Measurements from ENCODE around the gene HOMER2.
"Not testable (repeated sequence)": the region's sequence is repeated elsewhere in the genome, so short reads cannot be mapped to it uniquely, and the experiment has no call there.

Gene HOMER2

DNA sequence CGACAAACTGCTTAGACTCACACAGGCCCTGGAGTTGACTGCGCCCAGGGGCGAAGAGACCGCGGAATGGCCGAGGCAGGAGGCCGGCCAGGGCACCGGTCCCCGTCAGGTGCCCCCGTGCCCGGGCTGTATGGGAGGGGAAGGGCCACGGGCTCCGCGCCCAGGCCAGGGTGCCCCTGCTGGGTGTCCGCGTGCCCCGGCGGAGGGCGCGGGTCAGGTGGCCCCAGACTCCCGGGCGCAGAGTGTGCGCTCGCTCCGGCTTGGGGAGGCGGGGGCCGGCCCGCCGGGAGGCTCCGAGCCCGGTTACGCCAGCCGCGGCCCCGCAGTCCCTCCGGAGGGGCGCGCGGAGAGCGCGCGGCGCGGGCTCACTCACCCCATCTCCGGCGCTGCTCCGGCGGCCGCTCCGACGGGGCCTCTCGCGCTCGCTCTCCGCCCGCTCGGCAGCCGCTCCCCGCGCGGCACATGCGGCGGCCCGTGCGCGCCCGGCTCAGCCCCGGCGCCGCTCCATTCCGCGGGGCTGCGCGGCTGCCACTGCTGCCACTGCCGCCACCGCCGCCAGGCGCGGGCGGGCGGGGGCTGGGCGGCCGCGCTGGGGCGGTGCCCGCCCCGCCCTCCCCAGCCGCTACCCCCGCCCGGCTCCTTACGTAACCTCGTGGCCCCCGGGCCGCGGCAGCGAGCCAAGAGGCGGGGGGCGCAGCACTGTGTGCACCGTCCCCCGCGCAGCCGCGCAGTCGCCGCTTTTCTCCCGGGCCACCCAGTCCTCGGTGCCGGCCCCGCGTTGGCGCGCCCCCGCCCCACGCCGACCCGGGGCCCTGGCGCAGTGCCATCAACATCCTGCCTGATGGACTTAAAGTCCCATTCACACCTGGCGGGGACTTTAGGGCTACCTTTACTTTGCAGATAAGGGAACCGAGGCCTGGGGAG, at the start of gene HOMER2:
Gene HOMER2, minus strand, starts transcription at position 563 of the 924 bp plus-strand sequence. Its CDS starts 185 bp downstream, at position 378.
- DNase-seq: no peak

GRCh38 chr15:83000672-83001031, 48.1 kb upstream of the HOMER2 start:
- DNase-seq: not testable (repeated sequence)

DNA sequence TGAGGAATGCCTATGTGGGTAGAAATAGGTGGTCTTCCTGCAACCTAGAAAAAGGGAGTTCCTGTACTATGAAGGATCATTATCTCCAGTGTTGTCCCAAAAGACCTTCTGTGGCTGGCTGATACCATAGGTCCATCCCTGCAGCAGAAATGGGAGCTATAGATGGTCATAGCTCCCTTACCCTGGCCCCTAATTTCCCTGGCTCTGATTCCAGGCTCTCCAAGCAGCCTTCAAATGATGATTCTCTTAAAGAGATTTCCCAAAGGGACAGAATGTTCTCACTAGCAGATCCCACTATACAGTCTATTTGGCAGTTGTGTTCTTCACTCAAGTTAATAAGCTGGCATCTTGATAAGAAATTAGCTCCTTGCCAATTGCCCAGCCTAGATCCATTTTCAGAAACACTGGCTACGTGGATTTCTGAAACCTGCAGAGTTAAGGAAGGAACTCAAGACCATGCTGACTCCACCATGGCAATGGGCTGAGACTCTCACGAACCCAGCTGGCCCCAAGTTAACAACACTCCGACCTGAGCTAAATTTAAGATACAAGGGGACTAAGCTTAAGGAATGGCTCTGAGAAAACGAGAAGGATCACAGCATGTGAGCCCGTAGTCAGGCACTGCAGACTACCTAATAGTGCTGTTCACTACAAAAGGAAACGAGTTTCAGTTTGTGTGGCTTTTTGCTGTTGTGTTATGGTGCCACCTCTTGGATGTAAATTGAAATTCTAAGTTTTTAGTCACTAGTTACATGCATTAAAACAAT, 47.6 kb upstream of the HOMER2 start:
- DNase-seq: no peak

- DNase-seq: no peak
Measured at GRCh38 chr15:82999426-82999825, 46.9 kb upstream of the HOMER2 start.

DNA sequence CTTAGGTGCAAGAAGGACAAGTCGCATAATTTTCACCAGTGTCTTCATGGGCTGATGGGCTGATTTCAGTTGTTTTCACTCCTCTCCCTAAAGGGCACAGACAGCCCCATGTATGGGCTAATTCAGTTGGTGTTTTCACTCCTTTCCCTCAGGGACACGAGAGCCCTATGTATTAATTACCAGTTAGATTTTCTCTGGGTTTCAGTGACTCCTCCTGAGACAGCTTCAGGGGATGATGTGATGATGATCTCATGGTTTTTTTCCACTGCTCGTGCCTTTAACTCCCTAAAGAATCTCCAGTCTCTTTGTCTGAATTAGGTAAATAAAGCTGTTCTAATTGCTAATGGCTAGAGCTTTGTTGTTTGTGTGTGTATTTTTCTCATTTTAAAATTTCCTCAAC, 43.4 kb upstream of the HOMER2 start:
- no peak for DNase-seq

DNA sequence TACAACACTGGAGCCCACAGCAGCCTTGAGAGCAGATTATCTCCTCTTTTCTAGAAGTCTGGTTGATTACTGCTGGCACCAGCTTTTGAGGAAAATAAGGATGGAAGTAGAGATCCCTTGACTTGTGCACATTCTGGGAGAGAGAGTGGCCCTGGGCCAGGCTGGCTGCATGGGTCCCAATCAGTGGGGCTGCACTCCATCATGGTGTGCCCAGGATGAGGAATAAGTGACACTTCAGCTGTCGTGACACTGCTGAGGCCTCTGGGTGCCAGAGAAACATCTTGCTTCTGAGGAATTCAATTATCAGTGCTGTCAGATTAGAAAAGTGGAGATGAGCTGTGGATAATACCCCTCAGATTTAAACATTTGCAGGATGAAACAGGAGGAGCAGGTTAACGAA, 42.6 kb upstream of the HOMER2 start:
- no peak for DNase-seq

- no peak for DNase-seq
Measured at GRCh38 chr15:82993144-82993543, 40.6 kb upstream of the HOMER2 start.

- no peak for DNase-seq
Measured at GRCh38 chr15:82992436-82992998, 40.0 kb upstream of the HOMER2 start.

DNA sequence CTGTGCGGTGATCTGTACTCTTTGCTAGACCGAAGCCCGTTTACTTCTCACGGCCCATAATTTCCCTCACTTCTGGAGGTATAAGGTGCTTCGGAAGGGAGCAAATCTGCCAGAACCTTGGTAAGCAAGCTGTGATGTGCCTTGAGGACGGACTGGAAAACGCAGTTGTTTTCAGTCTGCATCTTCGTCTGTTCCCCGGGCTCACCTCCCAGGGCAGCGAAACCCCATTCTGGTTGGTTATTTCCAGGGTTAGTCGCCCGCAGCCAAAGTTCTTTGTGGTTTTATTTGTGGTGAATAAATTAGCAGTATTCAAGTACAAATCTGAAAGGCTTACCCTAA, 33.9 kb upstream of the HOMER2 start:
- DNase-seq: peak; percentile 13

GRCh38 chr15:82985688-82986441, 33.3 kb upstream of the HOMER2 start, which contains the start of gene RAMAC:
Gene RAMAC (plus strand): TSS chr15:82986210. CDS start chr15:82989019, 2,809 bp downstream.
- peak; percentile 93 for DNase-seq

DNA sequence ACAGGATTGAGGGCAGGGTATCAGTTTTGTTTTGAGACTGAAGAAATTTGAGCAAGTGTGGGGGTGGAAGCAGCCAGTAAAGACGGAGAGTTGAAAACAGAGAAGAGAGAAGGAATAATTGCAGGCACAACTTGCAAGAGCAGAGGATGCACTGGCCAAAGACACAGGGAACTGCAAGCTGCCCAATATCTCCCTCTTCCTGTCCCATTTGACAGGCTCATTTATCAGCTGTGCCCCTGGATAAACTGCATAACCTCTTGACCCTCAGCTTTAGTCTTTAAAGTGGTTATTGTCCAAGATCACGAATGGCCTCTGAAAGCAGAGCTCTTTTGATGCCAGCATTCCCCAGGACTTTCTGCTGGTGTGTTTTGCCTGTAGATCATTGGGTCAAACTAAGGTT, 28.5 kb upstream of the HOMER2 start:
- no peak for DNase-seq

GRCh38 chr15:82979726-82980125, 27.2 kb upstream of the HOMER2 start:
- DNase-seq: no peak

GRCh38 chr15:82978438-82978837, 25.9 kb upstream of the HOMER2 start:
- no peak for DNase-seq

- DNase-seq: no peak
Measured at GRCh38 chr15:82977076-82977475, 24.6 kb upstream of the HOMER2 start.

DNA sequence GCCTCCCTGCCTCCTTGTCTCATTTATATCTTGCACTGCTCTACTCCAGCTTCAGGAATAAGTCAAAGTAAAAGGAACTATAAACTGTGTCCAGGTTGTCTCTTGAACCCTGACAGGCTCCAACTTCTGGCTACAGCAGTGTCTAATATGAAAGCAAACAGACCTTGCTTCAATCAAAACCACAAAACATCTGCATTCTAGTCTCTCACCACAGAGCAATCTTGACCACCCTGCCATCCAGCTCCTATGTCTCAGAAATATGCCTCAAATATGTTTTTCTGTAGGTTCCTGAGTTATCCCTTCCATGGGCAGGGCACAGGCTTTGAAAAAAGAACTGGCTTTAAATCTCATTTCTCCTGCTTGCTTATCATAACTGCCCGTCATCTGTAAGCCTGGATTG, 20.5 kb upstream of the HOMER2 start:
- no peak for DNase-seq

DNA sequence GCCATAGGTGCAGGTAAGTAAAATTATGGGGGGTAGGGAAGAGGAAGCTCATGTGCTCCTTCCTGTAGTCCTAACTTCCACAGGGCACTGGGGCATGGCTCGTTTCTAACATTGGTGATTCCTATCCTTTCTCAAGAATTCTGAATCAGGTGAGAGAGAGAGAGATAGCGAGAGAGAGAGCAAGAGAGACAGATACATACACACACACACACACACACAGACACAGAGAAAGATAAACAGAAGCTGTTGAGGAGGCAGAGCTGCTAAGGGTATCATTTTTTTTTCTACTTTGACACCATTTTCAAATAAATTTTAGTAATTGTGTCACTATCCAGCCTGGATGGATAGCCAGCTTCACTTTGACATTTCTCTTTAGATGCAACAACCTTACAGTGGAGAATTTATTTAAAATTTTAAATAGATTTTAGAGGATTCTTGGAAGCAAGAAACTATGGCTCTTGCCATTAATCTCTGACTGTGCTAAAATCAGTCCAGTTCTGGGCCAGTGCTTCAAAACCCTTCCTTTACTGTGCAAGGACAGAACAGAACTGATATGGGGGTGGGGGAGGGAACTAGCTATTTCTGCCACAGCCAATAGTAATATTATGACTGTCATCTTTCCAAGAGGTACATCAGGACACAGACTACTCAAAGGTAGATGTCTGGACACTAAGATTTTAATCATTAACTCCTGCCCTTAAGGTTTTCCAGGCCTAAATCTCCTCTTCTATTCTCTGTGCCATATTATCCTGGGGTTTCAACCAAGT, 18.9 kb upstream of the HOMER2 start:
- no peak for DNase-seq

- DNase-seq: no peak
Measured at GRCh38 chr15:82970696-82971095, 18.2 kb upstream of the HOMER2 start.

DNA sequence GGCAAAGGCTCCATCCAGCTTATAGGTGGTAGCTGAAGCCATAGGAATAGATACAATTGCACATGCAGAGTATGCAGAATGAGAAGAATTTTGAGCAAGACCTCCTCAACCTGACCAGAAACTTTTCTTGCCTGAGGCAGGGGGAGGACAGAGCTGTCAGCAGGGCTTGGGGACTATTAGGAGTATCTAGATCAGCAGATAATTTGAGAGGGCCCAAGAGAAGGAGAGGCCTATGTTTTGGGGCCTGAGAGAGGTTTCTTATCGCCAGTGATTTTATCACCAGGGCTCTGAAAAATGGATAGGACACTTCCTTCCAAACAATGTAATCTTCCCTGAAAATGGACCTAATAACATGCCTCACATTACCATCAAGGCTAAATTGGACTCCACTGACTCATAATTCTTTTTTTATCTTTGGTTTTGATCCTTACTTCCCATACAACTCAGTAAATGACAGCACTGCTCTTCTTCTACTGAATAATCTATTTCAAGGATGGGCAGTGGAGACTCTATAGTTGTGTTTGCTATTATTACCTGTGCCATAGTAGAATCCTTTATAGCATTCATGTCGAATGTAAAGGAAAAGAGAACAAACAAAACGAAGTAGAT, 17.7 kb upstream of the HOMER2 start:
- no peak for DNase-seq

DNA sequence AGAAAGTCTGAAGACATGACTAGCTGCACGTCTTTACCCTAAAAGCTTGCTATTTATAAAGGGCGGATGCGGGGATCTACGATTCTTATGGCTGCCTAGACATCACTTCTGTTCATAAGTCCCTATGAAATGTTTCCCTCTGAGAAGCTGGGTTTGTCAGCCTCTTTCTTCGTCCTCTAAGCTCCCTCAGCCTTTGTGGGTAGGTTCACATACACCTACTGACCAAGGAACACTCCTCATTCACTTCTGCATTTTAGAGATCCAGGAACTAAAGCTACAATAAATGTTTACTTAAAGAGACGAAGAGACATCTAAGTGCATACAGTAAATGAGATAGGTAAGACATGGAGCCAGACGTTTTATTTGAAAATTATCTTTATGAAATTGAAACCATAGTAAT, 16.8 kb upstream of the HOMER2 start:
- DNase-seq: no peak

DNA sequence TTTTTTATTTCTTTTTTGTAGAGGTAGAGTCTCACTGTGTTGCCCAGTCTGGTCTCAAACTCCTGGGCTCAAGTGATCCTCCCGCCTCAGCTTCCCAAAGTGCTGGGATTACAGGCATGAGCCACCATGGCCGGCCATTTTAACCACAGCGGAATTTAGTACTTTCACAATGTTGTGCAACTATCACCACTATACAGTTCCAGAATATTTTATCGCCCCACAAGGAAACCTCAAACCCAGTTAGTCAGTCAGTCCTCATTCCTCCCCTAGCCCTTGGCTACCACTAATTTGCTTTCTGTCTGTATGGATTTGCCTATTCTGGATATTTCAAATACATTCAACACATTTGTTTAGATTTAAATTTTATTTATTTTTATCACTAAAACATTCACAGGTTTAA, 15.5 kb upstream of the HOMER2 start:
- DNase-seq: no peak

DNA sequence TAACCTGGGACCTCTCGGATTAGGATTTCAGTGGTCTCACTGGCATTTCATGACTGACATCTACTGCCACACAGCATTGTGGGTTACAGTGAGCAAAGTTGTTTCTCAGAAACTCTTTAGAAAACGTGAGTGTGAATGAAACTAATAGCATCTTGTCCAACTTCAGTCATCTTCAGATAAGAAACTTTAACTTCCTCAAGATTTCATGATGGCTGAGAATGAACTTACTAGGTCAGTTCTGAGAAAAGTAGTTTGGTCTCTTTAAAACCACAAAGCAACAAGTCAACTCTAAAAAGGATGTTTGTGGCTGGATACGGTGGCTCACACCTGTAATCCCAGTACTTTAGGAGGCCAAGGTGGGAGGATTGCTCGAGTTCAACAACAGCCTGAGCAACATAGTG, 14.2 kb upstream of the HOMER2 start:
- DNase-seq: no peak

DNA sequence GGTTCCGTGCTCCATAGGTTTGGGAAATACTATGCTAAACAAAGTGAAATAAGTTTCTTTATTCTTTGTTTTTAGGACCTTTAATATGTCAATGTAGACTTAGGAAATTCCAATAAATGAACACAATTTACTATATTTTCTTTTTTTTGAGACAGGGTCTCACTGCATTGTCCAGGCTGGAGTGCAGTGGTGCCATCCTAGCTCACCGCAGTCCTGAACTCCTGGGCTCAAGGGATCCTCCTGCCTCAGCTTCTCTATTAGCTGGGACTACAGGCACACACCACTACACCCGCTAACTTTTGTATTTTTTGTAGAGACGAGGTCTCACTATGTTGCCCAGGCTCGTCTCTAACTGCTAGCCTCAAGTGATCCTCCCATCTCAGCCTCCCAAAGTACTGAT, 12.4 kb upstream of the HOMER2 start:
- no peak for DNase-seq

Data from stimulated activated naive CD4-positive, alpha-beta T cell treated with Interleukin-2 at 50 U/mL for 16 hours (primary cell).